Measurements from ENCODE around the gene RYR2.

GRCh38 chr1:237171454-237172117 is 129.6 kb downstream of the RYR2 start:
- no peak for TF ChIP-seq CTCF (IDR thresholded peaks at IDR 0.05)
- TF ChIP-seq POLR2A (IDR thresholded peaks at IDR 0.05): no peak
